Spleen (tissue), 11 donors: ENCODE measurements around the gene NUMB. TPM values are rescaled to one million over a fixed set of nuclear protein-coding genes. Genes with fewer than 3 reads are reported as not detected.

Experiments
- DNase-seq: peaks from one replicate; pipeline ENCODE4 v3.0.0-alpha.2; 2020
- H3K27ac ChIP-seq, 8 donors: fragments of 200-600 bp; sonication (generic) in 7 of 8; 1 replicate in 4 of 8; 2 replicates in 4 of 8; pipeline versions ENCODE4 v1.5.0 to v1.8.0; 2016 to 2021; ENCODE audit warnings: inconsistent platforms in 4 of 8, mild to moderate bottlenecking in 4 of 8, moderate library complexity in 1 of 8
- H3K27me3 ChIP-seq, 7 donors: fragments of 200-600 bp; sonication (generic) in 6 of 7; replicated peaks in 1 of 7; 1 replicate in 4 of 7; 2 replicates in 3 of 7; pipeline versions ENCODE4 v1.5.0 to v1.8.0; 2016 to 2021; ENCODE audit warnings: inconsistent platforms in 3 of 7, mild to moderate bottlenecking in 1 of 7
- H3K36me3 ChIP-seq, 6 donors: fragments of 200-600 bp; sonication (generic) in 5 of 6; 1 replicate in 4 of 6; 2 replicates in 2 of 6; pipeline versions ENCODE4 v1.5.0 to v1.8.0; 2016 to 2021; ENCODE audit warnings: inconsistent platforms in 2 of 6
- H3K4me1 ChIP-seq, 6 donors: fragments of 200-600 bp; sonication (generic) in 5 of 6; 1 replicate in 3 of 6; 2 replicates in 3 of 6; pipeline versions ENCODE4 v1.5.0 to v1.8.0; 2016 to 2021; ENCODE audit warnings: inconsistent platforms in 3 of 6
- H3K4me3 ChIP-seq, 8 donors: fragments of 200-600 bp; sonication (generic) in 7 of 8; 1 replicate in 4 of 8; 2 replicates in 4 of 8; pipeline versions ENCODE4 v1.5.0 to v1.8.0; 2016 to 2021; ENCODE audit warnings: inconsistent platforms in 4 of 8, mild to moderate bottlenecking in 4 of 8, moderate library complexity in 2 of 8
- H3K9me3 ChIP-seq, 8 donors: fragments of 200-600 bp; sonication (generic) in 7 of 8; 1 replicate in 4 of 8; 2 replicates in 4 of 8; pipeline versions ENCODE4 v1.5.0 to v1.8.0; 2016 to 2021; ENCODE audit warnings: inconsistent platforms in 4 of 8
- POLR2A ChIP-seq, 3 donors: fragments of 450-650 bp; IDR thresholded peaks; one replicate each; pipeline ENCODE4 v1.5.1; 2017; ENCODE audit warnings: antibody characterized with exemption in 3 of 3, mild to moderate bottlenecking in 1 of 3
- POLR2AphosphoS5 ChIP-seq, 3 donors: sonication (generic); formaldehyde crosslinking; IDR thresholded peaks; one replicate each; pipeline ENCODE4 v1.5.1; 2017; ENCODE audit warnings: antibody characterized with exemption in 3 of 3
- WGBS, 5 donors: extraction: QIAGEN DNeasy Blood & Tissue Kit in 3 of 5; methylation state at CpG; one replicate each; pipeline versions ENCODE4 v1.1.5 to v1.1.7; 2013 to 2018; 5-methylcytosine and 5-hydroxymethylcytosine counted together
- intact Hi-C: fragments of 100-400 bp; cut with DNase I; formaldehyde crosslinking; loops from one replicate; pipeline ENCODE4 v1.15.0; 2023; ENCODE audit warnings: low total_unique reads
- polyA plus RNA-seq, 3 donors: library from polyadenylated mRNA; stranded (reverse); fragments of 200-250 nt; gene quantifications; one replicate each; pipeline ENCODE4 v1.2.1, GENCODE V29; 2013
- total RNA-seq, 7 donors: library from RNA; depleted of rRNA in 3 of 7; stranded (reverse); fragments of >200 nt in 3 of 7; fragmentation: NEBNext Ultra II Directional in 4 of 7; extraction: Animal tissue kit (Norgen Biotek cat#: 25700) in 4 of 7; gene quantifications; one replicate each; pipeline versions ENCODE4 v1.1.0 to v1.2.1, GENCODE V29; 2016 to 2021
- TF ChIP-seq, protein P1 (sequence below), 11 experiments: fragments of 200-600 bp in 7 of 11; fragments of 450-650 bp in 4 of 11; sonication (generic) in 4 of 11; IDR thresholded peaks in 8 of 11; conservative IDR thresholded peaks in 3 of 11; 1 replicate in 7 of 11; 2 replicates in 4 of 11; pipeline versions ENCODE4 v1.4.0 to v1.8.0; 2016 to 2021; ENCODE audit warnings: antibody characterized with exemption in 11 of 11, inconsistent platforms in 4 of 11, mild to moderate bottlenecking in 1 of 11
- donor health status: healthy with polysubstance abuse.
- donor health status: DM: no; HTN: no; CAD: no; lungs with moderate emphysema.
- donor health status: DM: no; HTN: no; CAD: no.
- donor health status: Bipolar disorder and iron deficiency.
- donor health status: healthy.
- donor health status: DM: no; HTN: no; CAD: no.
- donor health status: DM: yes; HTN: yes; CAD: no.

NUMB gene
- total and polyA plus RNA-seq, 10 donors: 19.8 to 165 (median 92.9) TPM

DNA sequence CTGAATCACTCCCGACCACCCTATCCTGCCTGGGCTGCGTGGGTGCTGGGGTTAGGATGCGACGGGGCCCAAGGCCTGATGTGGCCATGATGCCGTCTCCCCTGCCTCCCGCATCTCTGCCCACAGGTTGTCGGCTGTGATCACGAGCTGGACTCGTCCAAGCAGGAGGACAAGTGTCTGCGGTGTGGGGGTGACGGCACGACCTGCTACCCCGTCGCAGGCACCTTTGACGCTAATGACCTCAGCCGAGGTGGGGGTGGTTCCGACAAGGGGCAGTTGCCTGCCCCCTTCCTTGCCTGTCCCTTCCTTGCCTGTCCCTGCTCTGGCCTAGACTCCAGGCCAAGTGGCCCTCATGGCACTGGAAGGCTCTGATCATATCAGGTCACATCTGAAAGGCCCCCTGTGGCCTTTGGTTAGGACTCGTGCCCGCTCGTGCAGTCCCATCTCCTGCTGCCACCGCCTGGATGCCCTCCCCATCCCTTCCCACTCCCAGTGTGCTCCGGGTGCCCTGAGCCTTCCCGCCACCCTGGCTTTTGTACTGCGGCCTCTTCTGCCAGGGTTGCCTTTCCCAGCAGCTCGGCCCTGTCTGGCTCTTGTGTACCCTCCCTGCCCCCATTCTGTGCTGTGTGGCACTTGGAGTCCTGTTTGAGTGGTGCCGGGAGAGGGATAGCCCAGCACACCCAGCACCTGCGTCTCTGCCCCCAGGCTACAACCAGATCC lies 207.4 kb downstream of the NUMB start:
- Histone ChIP-seq H3K4me3 (no peak overlapping the region), H3K9me3 (no peaks in the 10 kb centered on the region), H3K27me3 (peaks cover 0 to 12% (median 0%) of the 10 kb centered on the region in 7 donors), H3K36me3 (peaks cover 0 to 19% (median 0%) of the 10 kb centered on the region in 6 donors), H3K4me1 (peaks cover 0 to 25% (median 17%) of the 10 kb centered on the region in 6 donors), H3K27ac (no peak overlapping the region)
- WGBS, 5 donors: 92 to 93% (median 92%) methylated on average over 24 to 27 of the region's 27 CpGs
- DNase-seq: peak; percentile 75
- intact Hi-C loops: no loop called here
- TF ChIP-seq POLR2A (IDR thresholded peaks at IDR 0.05) (no peak), POLR2AphosphoS5 (IDR thresholded peaks at IDR 0.05) (peak in 1 of 3 donors; percentile 8)
- TF ChIP-seq, protein P1, sequence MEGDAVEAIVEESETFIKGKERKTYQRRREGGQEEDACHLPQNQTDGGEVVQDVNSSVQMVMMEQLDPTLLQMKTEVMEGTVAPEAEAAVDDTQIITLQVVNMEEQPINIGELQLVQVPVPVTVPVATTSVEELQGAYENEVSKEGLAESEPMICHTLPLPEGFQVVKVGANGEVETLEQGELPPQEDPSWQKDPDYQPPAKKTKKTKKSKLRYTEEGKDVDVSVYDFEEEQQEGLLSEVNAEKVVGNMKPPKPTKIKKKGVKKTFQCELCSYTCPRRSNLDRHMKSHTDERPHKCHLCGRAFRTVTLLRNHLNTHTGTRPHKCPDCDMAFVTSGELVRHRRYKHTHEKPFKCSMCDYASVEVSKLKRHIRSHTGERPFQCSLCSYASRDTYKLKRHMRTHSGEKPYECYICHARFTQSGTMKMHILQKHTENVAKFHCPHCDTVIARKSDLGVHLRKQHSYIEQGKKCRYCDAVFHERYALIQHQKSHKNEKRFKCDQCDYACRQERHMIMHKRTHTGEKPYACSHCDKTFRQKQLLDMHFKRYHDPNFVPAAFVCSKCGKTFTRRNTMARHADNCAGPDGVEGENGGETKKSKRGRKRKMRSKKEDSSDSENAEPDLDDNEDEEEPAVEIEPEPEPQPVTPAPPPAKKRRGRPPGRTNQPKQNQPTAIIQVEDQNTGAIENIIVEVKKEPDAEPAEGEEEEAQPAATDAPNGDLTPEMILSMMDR (IDR thresholded peaks at IDR 0.05 in 8 of 11, conservative IDR thresholded peaks at IDR 0.05 in 3 of 11): no peak

DNA sequence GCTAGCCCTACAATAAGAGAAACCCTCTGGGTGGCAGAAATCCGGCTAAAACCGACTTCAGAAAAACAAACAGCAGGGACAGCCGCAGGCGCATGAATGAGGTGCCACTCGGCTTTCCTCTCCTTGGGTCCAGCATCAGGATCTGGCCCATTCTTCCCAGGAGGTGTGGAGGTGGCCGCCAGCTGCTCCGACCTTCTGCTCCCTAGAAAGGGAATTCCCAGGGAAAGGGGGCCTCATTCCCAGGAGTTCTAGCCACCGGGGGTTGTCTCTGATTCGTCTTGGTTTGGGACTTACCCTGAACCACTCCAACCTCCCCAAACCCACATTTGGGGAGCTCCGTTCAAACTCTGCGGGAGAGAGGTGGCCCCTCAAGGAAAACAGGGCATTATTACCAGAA lies 208.0 kb downstream of the NUMB start:
- Histone ChIP-seq H3K4me3 (no peak overlapping the region), H3K27ac (no peak overlapping the region), H3K36me3 (peaks cover 0 to 23% (median 0%) of the 10 kb centered on the region in 6 donors), H3K4me1 (peaks cover 3 to 31% (median 22%) of the 10 kb centered on the region in 6 donors), H3K9me3 (no peaks in the 10 kb centered on the region), H3K27me3 (peaks cover 0 to 19% (median 5%) of the 10 kb centered on the region in 7 donors)
- intact Hi-C loops: no loop called here
- no peak for DNase-seq
- TF ChIP-seq, protein P1 (IDR thresholded peaks at IDR 0.05 in 8 of 11, conservative IDR thresholded peaks at IDR 0.05 in 3 of 11): no peak
- TF ChIP-seq POLR2A (IDR thresholded peaks at IDR 0.05): no peak
- no peak for TF ChIP-seq POLR2AphosphoS5 (IDR thresholded peaks at IDR 0.05)
- 88 to 96% (median 93%) methylated on average over 9 to 11 of the region's 11 CpGs for WGBS, 5 donors

GRCh38 chr14:73249564-73250316 lies 208.6 kb downstream of the NUMB start:
- TF ChIP-seq POLR2A (IDR thresholded peaks at IDR 0.05) (no peak), POLR2AphosphoS5 (IDR thresholded peaks at IDR 0.05) (no peak)
- TF ChIP-seq, protein P1 (IDR thresholded peaks at IDR 0.05 in 8 of 11, conservative IDR thresholded peaks at IDR 0.05 in 3 of 11): no peak
- H3K27ac ChIP-seq: no peak overlapping the region
- intact Hi-C loops: no loop called here
- H3K9me3 ChIP-seq: no peaks in the 10 kb centered on the region
- H3K4me1 ChIP-seq: peaks cover 4 to 37% (median 28%) of the 10 kb centered on the region in 6 donors
- 71 to 90% (median 80%) methylated on average over 11 to 13 of the region's 13 CpGs for WGBS, 5 donors
- H3K27me3 ChIP-seq: peaks cover 0 to 24% (median 7%) of the 10 kb centered on the region in 7 donors
- DNase-seq: peak; percentile 51
- peaks cover 0 to 21% (median 0%) of the 10 kb centered on the region in 6 donors for H3K36me3 ChIP-seq
- H3K4me3 ChIP-seq: no peak overlapping the region

DNA sequence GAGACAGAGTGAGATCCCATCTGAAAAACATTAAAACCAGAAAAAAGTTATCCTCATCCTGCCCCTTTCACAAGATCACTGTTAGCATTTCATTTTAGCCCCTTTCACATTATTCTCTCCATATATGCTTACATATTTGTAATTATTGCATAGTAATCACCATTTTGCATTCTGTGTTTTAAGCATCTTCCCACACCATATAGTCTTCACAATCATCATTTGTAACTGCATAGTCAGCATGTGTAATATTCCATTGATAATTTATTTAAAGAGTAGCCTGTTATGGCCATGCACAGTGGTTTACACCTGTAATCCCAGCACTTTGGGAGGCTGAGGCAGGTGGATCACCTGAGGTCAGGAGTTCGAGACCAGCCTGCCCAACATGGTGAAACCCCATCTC lies 209.2 kb downstream of the NUMB start:
- H3K4me3 ChIP-seq: no peak overlapping the region
- peaks cover 0 to 31% (median 7%) of the 10 kb centered on the region in 7 donors for H3K27me3 ChIP-seq
- intact Hi-C loops: no loop called here
- no peak for DNase-seq
- no peak for TF ChIP-seq POLR2AphosphoS5 (IDR thresholded peaks at IDR 0.05)
- TF ChIP-seq, protein P1 (IDR thresholded peaks at IDR 0.05 in 8 of 11, conservative IDR thresholded peaks at IDR 0.05 in 3 of 11): no peak
- TF ChIP-seq POLR2A (IDR thresholded peaks at IDR 0.05): no peak
- no peaks in the 10 kb centered on the region for H3K9me3 ChIP-seq
- no peak overlapping the region for H3K27ac ChIP-seq
- 88 to 100% (median 93%) methylated on average over 1 of the region's 1 CpG for WGBS, 5 donors
- peaks cover 0 to 20% (median 0%) of the 10 kb centered on the region in 6 donors for H3K36me3 ChIP-seq
- peaks cover 4 to 41% (median 31%) of the 10 kb centered on the region in 6 donors for H3K4me1 ChIP-seq
